OCI-LY3 (cell line): ENCODE results near the gene SCARB2.

Source experiments
- H2AFZ ChIP-seq: fragments of 200-600, 300-600 bp; shearing (Covaris generic); 2 replicates; pipeline ENCODE4 v1.6.0; 2014; ENCODE audit warnings: antibody characterized with exemption, low read depth, low read length
- H3K27ac ChIP-seq: fragments of 200-600, 300-600 bp; sonication (generic); 2 replicates; pipeline ENCODE4 v1.5.1; 2014; ENCODE audit warnings: mild to moderate bottlenecking, low read length, moderate library complexity, mixed read lengths
- H3K27me3 ChIP-seq: fragments of 200-600, 300-600 bp; sonication (generic); 2 replicates; pipeline ENCODE4 v1.6.1; 2014; ENCODE audit warnings: low read depth, low read length, mixed read lengths
- H3K36me3 ChIP-seq: fragments of 200-600, 300-600 bp; sonication (generic); replicated peaks from 2 replicates; pipeline ENCODE3; 2014; ENCODE audit warnings: low read depth, low read length, mixed read lengths
- H3K4me1 ChIP-seq: fragments of 300-600, 200-600 bp; sonication (generic); 2 replicates; pipeline ENCODE4 v1.6.1; 2014; ENCODE audit warnings: low read length, mixed read lengths
- H3K4me2 ChIP-seq: fragments of 200-600, 300-600 bp; sonication (generic); 2 replicates; pipeline ENCODE4 v1.6.1; 2014; ENCODE audit warnings: low read length, mixed read lengths
- H3K4me3 ChIP-seq: fragments of 300-600, 200-600 bp; sonication (generic); 2 replicates; pipeline ENCODE4 v1.5.1; 2014; ENCODE audit warnings: antibody characterized with exemption, mild to moderate bottlenecking, low read length, moderate library complexity
- H3K79me2 ChIP-seq: fragments of 300-600, 200-600 bp; shearing (Covaris generic); 2 replicates; pipeline ENCODE4 v1.6.1; 2014; ENCODE audit warnings: mild to moderate bottlenecking, low read length, mixed read lengths
- H3K9ac ChIP-seq: fragments of 300-600, 200-600 bp; shearing (Covaris generic); 2 replicates; pipeline ENCODE4 v1.6.0; 2014; ENCODE audit warnings: mild to moderate bottlenecking, low read length, moderate library complexity
- H3K9me3 ChIP-seq: fragments of 200-600, 300-600 bp; shearing (Covaris generic); 2 replicates; pipeline ENCODE4 v1.6.1; 2014; ENCODE audit warnings: low read length, mixed read lengths; ENCODE audit not compliant: insufficient read depth
- H4K20me1 ChIP-seq: fragments of 200-600, 300-600 bp; sonication (generic); 2 replicates; pipeline ENCODE4 v1.6.1; 2016; ENCODE audit warnings: low read length, mixed read lengths; ENCODE audit not compliant: insufficient read depth
- EZH2phosphoT487 ChIP-seq: fragments of 200-600 bp; shearing (Covaris generic); IDR thresholded peaks from 2 replicates; pipeline ENCODE4 v1.6.1; 2018; ENCODE audit warnings: antibody characterized with exemption, mixed run types, low read depth
- TF ChIP-seq, protein P1 (sequence below): fragments of 200-600, 300-600 bp; sonication (generic); IDR thresholded peaks from 2 replicates; pipeline ENCODE4 v1.5.1; 2014; ENCODE audit warnings: antibody characterized with exemption, low read length, low read depth

SCARB2 gene

DNA sequence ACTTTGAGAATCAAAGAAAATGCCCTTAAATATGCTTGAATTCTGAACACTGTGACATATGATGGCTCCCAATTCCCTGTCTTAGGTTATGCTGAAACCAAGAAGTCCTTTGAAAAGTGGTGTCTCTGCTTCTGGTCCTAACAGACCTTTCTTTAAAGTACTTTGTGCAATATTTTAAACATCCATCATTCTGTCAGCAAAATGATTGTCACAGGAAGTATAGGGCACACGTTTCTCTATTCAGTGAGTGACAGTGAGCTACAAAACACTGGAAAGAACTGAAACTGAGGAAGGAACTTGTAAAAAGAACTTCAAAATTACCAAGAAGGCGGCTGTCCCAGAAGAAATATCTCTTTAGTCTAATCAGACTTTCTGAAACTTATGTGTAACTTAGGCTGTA lies 53.3 kb downstream of the SCARB2 start:
- Histone ChIP-seq H3K4me3 (no peak overlapping the region), H3K27me3 (no peaks in the 10 kb centered on the region), H3K9ac (no peak overlapping the region), H3K36me3 (peaks cover 3% of the 10 kb centered on the region), H2AFZ (no peak overlapping the region), H3K79me2 (no peaks in the 10 kb centered on the region), H3K4me1 (no peaks in the 10 kb centered on the region), H4K20me1 (no peaks in the 10 kb centered on the region), H3K4me2 (no peak overlapping the region), H3K9me3 (no peaks in the 10 kb centered on the region), H3K27ac (no peak overlapping the region)
- no peak for TF ChIP-seq EZH2phosphoT487
- TF ChIP-seq, protein P1, sequence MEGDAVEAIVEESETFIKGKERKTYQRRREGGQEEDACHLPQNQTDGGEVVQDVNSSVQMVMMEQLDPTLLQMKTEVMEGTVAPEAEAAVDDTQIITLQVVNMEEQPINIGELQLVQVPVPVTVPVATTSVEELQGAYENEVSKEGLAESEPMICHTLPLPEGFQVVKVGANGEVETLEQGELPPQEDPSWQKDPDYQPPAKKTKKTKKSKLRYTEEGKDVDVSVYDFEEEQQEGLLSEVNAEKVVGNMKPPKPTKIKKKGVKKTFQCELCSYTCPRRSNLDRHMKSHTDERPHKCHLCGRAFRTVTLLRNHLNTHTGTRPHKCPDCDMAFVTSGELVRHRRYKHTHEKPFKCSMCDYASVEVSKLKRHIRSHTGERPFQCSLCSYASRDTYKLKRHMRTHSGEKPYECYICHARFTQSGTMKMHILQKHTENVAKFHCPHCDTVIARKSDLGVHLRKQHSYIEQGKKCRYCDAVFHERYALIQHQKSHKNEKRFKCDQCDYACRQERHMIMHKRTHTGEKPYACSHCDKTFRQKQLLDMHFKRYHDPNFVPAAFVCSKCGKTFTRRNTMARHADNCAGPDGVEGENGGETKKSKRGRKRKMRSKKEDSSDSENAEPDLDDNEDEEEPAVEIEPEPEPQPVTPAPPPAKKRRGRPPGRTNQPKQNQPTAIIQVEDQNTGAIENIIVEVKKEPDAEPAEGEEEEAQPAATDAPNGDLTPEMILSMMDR, result no peak

DNA sequence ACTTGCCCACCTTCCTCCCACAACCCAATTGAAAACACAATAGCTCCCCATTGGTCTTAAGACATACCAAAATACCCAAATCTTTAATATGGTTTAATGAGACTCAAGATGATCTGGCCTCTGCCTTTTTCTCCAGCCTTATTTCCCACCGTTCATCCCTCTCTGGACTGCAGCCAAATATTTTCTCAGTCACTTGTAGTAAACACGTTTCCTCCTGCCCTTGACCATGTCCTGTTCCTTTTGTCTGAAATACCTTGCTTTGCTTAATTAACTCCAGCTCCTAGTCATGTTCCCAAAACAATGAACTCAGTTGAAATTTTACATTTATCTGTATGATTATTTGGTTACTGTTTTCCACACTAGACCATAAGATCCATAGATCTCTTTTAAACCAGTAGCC lies 57.0 kb downstream of the SCARB2 start:
- H3K4me3 ChIP-seq, result no peak overlapping the region
- H3K27me3 ChIP-seq, result no peaks in the 10 kb centered on the region
- no peaks in the 10 kb centered on the region for H3K79me2 ChIP-seq
- no peak overlapping the region for H3K4me2 ChIP-seq
- TF ChIP-seq EZH2phosphoT487, result no peak
- TF ChIP-seq, protein P1, result no peak
- no peaks in the 10 kb centered on the region for H3K9me3 ChIP-seq
- no peaks in the 10 kb centered on the region for H4K20me1 ChIP-seq
- H3K27ac ChIP-seq, result no peak overlapping the region
- no peak overlapping the region for H3K9ac ChIP-seq
- H3K4me1 ChIP-seq, result no peaks in the 10 kb centered on the region
- H3K36me3 ChIP-seq, result peaks cover 3% of the 10 kb centered on the region
- H2AFZ ChIP-seq, result no peak overlapping the region

DNA sequence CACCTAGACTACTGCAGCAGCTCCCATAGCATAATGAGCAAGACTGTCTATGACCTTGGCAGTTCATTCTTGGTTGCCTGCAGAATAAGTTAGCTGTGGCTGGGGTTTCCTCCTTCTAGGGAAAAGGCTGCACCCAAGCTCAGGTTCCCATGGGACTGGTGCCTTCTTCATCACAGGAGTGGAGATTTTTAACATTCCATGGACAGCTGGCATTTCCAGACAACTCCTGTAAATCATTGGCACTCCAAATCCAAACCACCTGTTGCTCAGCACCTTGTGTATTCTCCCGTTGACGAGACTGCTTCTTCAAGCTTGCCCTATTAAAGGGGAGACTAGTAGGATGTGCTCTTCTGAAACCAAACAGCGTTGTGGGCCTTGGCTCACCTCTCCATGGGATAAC lies 57.6 kb downstream of the SCARB2 start:
- no peak overlapping the region for H3K4me3 ChIP-seq

DNA sequence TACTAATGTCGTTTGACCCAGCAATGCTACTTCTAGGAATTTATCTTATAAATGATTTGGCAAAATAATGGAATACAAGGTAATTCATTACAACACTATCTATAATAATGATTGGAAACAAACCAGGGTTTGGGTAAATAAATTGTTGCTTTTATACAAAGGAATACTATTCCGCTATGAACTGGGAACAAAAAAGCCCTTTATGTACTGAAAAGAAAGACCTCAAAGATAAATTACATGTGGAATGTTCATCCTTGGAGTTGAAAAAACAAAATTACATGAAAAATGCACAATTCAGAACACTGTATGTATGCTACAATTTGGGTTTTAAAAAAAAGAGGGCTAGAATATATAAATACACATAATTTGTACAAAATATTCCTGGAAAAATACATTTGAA lies 60.3 kb downstream of the SCARB2 start:
- H2AFZ ChIP-seq, result no peak overlapping the region
- TF ChIP-seq, protein P1, result no peak
- no peak for TF ChIP-seq EZH2phosphoT487
- no peak overlapping the region for H3K4me2 ChIP-seq
- no peak overlapping the region for H3K4me3 ChIP-seq
- no peaks in the 10 kb centered on the region for H4K20me1 ChIP-seq
- H3K36me3 ChIP-seq, result no peaks in the 10 kb centered on the region
- no peak overlapping the region for H3K27ac ChIP-seq
- H3K4me1 ChIP-seq, result peaks cover 7% of the 10 kb centered on the region
- peaks cover 12% of the 10 kb centered on the region for H3K79me2 ChIP-seq
- H3K27me3 ChIP-seq, result no peaks in the 10 kb centered on the region
- no peaks in the 10 kb centered on the region for H3K9me3 ChIP-seq
- H3K9ac ChIP-seq, result no peak overlapping the region

More for the DNA sequence above, 57.6 kb downstream of the SCARB2 start:
- Histone ChIP-seq H3K27me3 (no peaks in the 10 kb centered on the region), H2AFZ (no peak overlapping the region), H3K79me2 (no peaks in the 10 kb centered on the region), H3K27ac (no peak overlapping the region), H4K20me1 (no peaks in the 10 kb centered on the region), H3K9ac (no peak overlapping the region), H3K4me1 (no peaks in the 10 kb centered on the region), H3K36me3 (peaks cover 3% of the 10 kb centered on the region), H3K9me3 (no peaks in the 10 kb centered on the region), H3K4me2 (no peak overlapping the region)
- TF ChIP-seq, protein P1, result no peak
- TF ChIP-seq EZH2phosphoT487, result no peak
